Coronary artery (tissue), 2 donors: ENCODE measurements around the gene SLC10A7.

Source experiments
- DNase-seq: peaks from one replicate; pipeline ENCODE4 v3.0.0-alpha.2; 2017; ENCODE audit warnings: low spot score
- H3K27ac ChIP-seq, 2 donors: fragments of 200-600 bp; sonication (generic); one replicate each; pipeline ENCODE4 v1.5.1; 2016 to 2019
- H3K4me3 ChIP-seq: fragments of 200-600 bp; sonication (generic); 2 replicates; pipeline ENCODE4 v1.5.1; 2016; ENCODE audit warnings: mild to moderate bottlenecking, moderate library complexity
- TF ChIP-seq, protein P1 (sequence below): fragments of 200-600 bp; sonication (generic); IDR thresholded peaks from one replicate; pipeline ENCODE4 v1.5.1; 2019; ENCODE audit warnings: antibody characterized with exemption

Gene SLC10A7

DNA sequence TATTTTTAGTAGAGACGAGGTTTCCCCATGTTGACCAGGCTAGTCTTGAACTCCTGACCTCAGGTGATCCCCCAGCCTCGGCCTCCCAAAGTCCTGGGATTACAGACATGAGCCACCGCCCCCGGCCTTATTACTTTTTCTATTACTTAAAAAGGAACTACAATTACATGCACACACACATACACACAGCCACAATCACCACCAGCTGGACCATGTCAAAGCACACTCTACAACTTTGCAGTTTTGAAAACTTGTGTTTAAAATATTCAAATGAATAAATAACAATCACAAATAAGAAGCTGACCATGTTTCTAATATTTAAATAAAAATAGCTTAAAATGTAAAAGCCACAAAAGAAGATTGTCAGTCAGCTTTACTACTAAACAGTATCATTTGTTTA is 23.4 kb downstream of the SLC10A7 start:
- TF ChIP-seq, protein P1, sequence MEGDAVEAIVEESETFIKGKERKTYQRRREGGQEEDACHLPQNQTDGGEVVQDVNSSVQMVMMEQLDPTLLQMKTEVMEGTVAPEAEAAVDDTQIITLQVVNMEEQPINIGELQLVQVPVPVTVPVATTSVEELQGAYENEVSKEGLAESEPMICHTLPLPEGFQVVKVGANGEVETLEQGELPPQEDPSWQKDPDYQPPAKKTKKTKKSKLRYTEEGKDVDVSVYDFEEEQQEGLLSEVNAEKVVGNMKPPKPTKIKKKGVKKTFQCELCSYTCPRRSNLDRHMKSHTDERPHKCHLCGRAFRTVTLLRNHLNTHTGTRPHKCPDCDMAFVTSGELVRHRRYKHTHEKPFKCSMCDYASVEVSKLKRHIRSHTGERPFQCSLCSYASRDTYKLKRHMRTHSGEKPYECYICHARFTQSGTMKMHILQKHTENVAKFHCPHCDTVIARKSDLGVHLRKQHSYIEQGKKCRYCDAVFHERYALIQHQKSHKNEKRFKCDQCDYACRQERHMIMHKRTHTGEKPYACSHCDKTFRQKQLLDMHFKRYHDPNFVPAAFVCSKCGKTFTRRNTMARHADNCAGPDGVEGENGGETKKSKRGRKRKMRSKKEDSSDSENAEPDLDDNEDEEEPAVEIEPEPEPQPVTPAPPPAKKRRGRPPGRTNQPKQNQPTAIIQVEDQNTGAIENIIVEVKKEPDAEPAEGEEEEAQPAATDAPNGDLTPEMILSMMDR = no peak
- Histone ChIP-seq H3K27ac (no peak overlapping the region), H3K4me3 (no peak overlapping the region)
- no peak for DNase-seq

DNA sequence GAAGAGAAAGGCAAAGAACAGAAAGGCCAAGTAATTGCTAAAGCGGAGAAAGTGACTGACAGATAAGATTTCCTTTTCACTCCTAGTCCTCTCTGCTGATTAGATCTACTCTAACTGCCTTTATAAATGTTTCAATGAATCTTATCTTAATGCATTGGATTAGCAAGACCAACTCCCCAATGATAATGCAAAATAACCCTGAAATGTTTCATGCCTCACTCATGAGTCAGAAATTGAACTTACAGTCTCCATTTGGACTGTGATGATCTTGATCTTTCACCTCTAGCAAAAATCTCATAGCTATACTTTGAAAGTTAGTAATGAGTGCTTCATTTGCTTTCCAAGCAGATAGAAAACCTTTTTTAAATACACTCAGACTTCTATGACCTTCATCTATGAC is 26.5 kb downstream of the SLC10A7 start:
- TF ChIP-seq, protein P1 = no peak
- DNase-seq = no peak
- Histone ChIP-seq H3K27ac (no peak overlapping the region), H3K4me3 (no peak overlapping the region)

DNA sequence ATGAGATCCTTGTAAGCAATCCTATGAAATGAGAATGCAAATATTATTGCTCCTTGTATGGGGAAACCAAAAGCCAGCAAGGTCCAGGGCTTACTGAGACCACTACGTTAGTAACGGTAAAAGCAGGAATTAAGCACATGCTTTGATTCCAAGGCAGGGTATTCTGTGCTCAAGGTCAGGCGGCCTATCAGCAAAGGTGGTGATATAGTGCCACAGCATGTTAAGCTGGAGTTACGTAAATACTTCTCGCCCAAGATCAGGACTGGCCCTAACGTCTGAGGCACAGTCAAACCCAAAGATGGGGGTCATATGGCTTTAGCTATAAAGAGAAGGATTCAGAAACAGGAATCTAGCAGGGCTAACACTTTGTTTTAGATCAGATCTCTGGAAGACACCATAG is 27.6 kb downstream of the SLC10A7 start:
- TF ChIP-seq, protein P1 = no peak
- H3K27ac ChIP-seq = no peak overlapping the region
- DNase-seq = no peak
- no peak overlapping the region for H3K4me3 ChIP-seq

DNA sequence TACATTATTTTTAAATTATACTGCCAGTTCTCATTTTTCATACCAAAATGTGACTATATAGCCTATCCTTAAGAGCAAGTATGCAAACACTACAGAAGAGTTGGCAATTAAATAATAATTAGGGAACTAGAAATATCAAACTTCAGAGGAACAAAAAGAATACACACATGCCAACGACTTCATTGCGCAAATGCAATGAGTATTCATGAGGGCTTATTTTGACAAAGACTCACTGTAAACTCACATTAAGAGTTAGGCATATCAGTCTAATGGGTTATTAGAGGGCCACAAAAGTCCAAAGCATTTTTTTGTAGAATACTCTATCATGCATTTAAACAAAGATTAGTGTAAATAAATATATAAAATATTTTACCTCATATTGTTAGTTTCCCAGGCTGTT is 31.6 kb downstream of the SLC10A7 start:
- H3K27ac ChIP-seq = no peak overlapping the region

DNA sequence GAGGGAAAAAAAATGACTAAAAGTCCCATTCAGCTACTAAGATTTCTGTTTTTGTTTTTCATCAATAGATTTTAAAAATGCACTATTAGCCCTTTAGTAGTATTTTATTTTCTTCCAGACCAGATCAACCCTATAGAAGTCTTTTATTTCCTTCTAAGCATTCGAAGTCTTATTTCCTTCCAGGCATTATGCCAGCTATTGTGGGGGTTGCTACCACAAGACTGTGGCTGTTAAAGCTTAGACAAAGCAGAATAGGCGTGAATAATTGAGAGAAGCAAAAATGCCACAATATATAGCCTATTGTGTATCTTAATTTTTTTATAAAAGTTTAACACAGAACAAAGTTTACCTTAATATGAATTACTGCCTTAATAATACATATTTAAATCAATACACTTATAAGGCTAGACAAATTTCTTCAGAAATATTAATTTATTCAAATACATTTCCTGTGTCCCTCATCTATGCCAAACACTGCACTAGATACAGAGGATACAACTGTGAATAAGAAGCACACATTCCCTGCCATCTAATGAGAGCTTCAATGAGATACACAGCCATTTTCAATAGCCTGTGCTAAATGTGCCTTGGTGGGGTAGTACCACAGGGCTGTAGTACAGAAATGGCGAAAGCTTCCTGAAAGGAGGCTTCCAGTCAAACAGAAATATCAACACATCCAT is 33.1 kb downstream of the SLC10A7 start:
- Histone ChIP-seq H3K4me3 (no peak overlapping the region), H3K27ac (no peak overlapping the region)
- no peak for DNase-seq
- TF ChIP-seq, protein P1 = no peak

More for the DNA sequence above, 31.6 kb downstream of the SLC10A7 start:
- H3K4me3 ChIP-seq = no peak overlapping the region
- DNase-seq = no peak
- TF ChIP-seq, protein P1 = no peak

DNA sequence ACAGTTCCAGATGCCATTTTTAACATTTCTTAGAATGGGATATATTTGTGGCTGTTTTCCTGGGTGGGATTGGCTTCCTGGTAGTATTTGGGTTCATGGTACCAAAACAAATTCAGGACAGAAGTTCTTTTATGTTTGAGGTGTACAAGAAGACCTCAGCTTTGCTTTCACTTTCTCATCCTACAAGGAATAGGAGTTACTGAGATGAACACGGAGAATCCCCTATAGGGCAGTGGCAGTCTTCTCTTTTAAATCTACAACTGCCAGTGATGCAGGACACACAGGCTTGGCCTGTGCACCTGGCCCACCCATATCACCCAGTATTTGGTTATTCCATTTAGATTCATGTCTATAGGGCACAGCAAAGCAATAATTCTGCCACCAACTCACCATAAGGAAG is 35.2 kb downstream of the SLC10A7 start:
- H3K27ac ChIP-seq = no peak overlapping the region
- H3K4me3 ChIP-seq = no peak overlapping the region
- no peak for DNase-seq
- TF ChIP-seq, protein P1 = no peak

DNA sequence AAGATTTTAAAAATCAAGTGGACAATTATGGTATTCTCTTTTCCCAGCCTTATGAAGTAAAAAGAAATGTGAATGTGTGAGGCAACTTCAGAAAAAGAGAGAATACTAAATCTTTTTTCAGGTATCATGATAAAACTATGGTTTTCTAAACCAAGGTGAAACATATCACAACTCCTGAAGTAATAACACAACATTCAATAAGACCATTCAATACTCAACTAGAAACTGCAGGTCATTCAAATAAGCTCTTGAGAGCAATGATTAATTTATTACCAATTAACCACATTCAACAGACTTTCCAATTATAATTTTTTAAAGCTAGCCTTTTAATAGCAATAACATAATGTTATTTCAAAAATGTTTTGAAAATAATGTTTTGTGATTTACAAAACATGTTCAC is 35.8 kb downstream of the SLC10A7 start:
- no peak overlapping the region for H3K4me3 ChIP-seq
- DNase-seq = no peak
- no peak overlapping the region for H3K27ac ChIP-seq
- TF ChIP-seq, protein P1 = no peak
